SJSA1 (cell line): ENCODE data around the gene RREB1. TPM values are rescaled to one million over a fixed set of nuclear protein-coding genes. Genes with fewer than 3 reads are reported as not detected.

Experiments
- DNase-seq, 2 experiments: peaks; one replicate each; pipeline ENCODE4 v3.0.0-alpha.2; 2015 to 2020; ENCODE audit warnings: low spot score in 2 of 2, low read depth in 1 of 2
- H3K27ac ChIP-seq: fragments of 250-450 bp; sonication (Bioruptor Pico); 2 replicates; pipeline ENCODE4 v1.5.1; 2020; ENCODE audit warnings: mild to moderate bottlenecking, moderate library complexity
- H3K27me3 ChIP-seq: fragments of 250-450 bp; sonication (Bioruptor Pico); replicated peaks from 2 replicates; pipeline ENCODE4 v1.5.1; 2020; ENCODE audit warnings: mild to moderate bottlenecking, moderate library complexity
- H3K36me3 ChIP-seq: fragments of 250-450 bp; sonication (Bioruptor Pico); 2 replicates; pipeline ENCODE4 v1.5.1; 2020; ENCODE audit warnings: mild to moderate bottlenecking
- H3K4me1 ChIP-seq: fragments of 250-450 bp; sonication (Bioruptor Pico); replicated peaks from 2 replicates; pipeline ENCODE4 v1.6.1; 2021; ENCODE audit warnings: mild to moderate bottlenecking
- H3K4me3 ChIP-seq: fragments of 250-450 bp; sonication (Bioruptor Pico); 2 replicates; pipeline ENCODE4 v1.5.1; 2020; ENCODE audit warnings: mild to moderate bottlenecking
- H3K9me3 ChIP-seq: fragments of 250-450 bp; sonication (Bioruptor Pico); replicated peaks from 2 replicates; pipeline ENCODE4 v1.5.1; 2020; ENCODE audit warnings: mild to moderate bottlenecking
- total RNA-seq: library from RNA; depleted of rRNA; stranded (reverse); fragments of >200 nt; shearing (Covaris generic); gene quantifications from 2 replicates; pipeline ENCODE4 v1.2.3, GENCODE V29; 2014

The RREB1 gene
- total RNA-seq, 1 experiment from 2014 or later: 16.9 TPM

DNA sequence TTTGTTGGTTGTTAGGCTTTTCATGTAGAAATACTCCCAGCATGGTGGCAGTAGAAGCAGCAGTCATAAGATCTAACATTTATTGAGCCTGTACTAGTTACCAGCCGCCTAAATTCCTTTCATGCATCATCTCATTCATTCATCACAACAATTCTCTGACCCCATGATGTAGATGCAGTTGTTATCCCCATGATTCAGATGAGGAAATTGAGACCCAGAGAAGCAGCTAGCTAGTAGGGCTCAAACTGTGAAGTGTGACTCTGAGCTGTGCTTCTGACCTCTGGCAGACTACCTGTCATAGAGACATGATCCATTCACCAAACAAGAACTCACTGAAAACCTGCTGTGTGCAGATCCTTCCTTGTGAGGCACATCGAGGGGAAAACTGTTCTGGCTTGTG is 16.9 kb downstream of the RREB1 start:
- no peak overlapping the region for H3K27ac ChIP-seq
- no peak for DNase-seq
- H3K36me3 ChIP-seq: peaks cover 23% of the 10 kb centered on the region
- no peaks in the 10 kb centered on the region for H3K4me1 ChIP-seq
- H3K27me3 ChIP-seq: no peaks in the 10 kb centered on the region
- no peak overlapping the region for H3K4me3 ChIP-seq
- no peaks in the 10 kb centered on the region for H3K9me3 ChIP-seq

DNA sequence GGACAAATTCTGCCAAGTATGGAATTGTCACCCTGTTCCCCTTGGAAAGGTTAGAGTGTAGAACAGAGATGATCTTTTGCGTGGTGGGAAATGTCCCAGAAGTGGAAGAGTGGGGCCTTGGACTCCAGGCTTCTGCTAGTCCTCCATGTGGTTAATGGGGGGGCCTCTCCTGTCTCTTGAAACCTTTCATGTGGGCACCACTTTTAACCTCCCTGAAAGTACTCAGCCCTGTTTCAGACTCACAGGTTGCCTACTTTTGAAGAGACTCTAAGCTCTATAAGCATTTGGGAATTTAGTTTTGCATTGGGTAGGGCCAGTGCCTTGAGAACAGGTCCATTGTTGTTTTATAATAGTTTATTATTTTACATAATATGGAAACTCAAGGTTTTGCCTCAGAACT is 17.5 kb downstream of the RREB1 start:
- no peak overlapping the region for H3K4me3 ChIP-seq
- no peak overlapping the region for H3K27ac ChIP-seq
- H3K4me1 ChIP-seq: no peaks in the 10 kb centered on the region
- no peaks in the 10 kb centered on the region for H3K27me3 ChIP-seq
- DNase-seq: no peak
- H3K36me3 ChIP-seq: peaks cover 23% of the 10 kb centered on the region
- H3K9me3 ChIP-seq: no peaks in the 10 kb centered on the region

DNA sequence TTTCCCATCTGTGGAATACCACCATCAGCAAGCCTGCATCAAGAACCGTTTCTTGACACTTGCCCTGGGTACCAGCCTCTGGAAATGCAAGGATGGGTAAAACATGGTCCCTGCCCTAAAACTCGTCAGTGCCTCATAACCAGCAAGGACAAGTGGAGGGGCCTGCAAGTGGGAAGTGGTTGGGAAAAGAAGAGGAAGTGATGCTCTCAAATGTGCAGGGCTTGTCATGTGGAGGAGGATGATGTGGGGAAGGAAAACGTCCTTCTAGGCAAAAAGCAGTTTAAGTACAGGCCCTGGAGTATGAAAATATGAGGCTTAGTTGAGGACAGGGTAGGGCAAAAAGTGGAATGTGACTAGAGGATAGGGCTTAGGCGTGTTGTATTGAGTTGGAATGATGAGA is 19.0 kb downstream of the RREB1 start:
- no peaks in the 10 kb centered on the region for H3K27me3 ChIP-seq
- no peaks in the 10 kb centered on the region for H3K9me3 ChIP-seq
- H3K4me1 ChIP-seq: no peaks in the 10 kb centered on the region
- DNase-seq: no peak
- H3K4me3 ChIP-seq: no peak overlapping the region
- peaks cover 25% of the 10 kb centered on the region for H3K36me3 ChIP-seq
- no peak overlapping the region for H3K27ac ChIP-seq

DNA sequence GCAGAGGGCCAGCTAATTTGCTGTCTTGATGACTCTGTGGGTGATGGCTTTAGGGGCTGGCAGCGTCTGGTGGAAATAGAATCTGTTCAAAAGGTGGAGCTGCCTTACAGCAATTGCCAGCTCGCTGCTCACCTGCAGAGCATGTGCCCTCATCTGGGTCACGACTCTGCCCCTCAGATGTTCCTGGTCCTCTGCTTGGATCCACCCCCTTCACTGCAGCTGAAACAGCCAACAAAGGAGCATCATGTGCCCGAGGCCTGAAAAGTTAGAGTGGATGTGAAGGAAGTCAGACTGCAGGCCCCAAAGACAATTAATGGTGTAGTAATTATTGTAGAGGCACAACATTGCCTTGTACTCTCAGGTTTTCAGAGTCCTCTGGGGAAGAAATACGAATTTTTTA is 19.9 kb downstream of the RREB1 start:
- H3K4me3 ChIP-seq: no peak overlapping the region
- H3K27me3 ChIP-seq: no peaks in the 10 kb centered on the region
- H3K4me1 ChIP-seq: no peaks in the 10 kb centered on the region
- DNase-seq: no peak
- no peaks in the 10 kb centered on the region for H3K9me3 ChIP-seq
- H3K36me3 ChIP-seq: peaks cover 23% of the 10 kb centered on the region
- H3K27ac ChIP-seq: no peak overlapping the region

DNA sequence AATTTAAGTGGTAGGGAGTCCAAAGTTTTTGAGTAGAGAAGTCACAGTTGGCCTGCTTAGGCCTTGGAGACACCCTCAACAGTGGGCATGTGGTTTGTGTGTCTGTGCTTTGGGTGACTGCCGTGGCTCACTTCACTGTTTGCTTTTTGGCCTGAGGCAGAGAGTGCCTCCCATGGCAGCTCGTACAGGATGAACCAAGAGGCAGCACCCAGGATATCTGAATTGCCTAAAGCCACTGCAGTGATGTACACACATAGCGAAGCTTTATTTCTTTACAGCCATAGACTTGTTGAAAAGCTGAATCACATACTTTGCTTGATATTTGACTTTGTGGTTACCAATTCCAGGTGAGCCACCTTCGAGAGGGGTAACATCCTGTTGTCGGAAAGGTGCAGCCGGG is 21.6 kb downstream of the RREB1 start:
- peaks cover 22% of the 10 kb centered on the region for H3K36me3 ChIP-seq
- H3K4me3 ChIP-seq: no peak overlapping the region
- no peaks in the 10 kb centered on the region for H3K27me3 ChIP-seq
- H3K27ac ChIP-seq: no peak overlapping the region
- no peaks in the 10 kb centered on the region for H3K9me3 ChIP-seq
- DNase-seq: no peak
- H3K4me1 ChIP-seq: no peaks in the 10 kb centered on the region

DNA sequence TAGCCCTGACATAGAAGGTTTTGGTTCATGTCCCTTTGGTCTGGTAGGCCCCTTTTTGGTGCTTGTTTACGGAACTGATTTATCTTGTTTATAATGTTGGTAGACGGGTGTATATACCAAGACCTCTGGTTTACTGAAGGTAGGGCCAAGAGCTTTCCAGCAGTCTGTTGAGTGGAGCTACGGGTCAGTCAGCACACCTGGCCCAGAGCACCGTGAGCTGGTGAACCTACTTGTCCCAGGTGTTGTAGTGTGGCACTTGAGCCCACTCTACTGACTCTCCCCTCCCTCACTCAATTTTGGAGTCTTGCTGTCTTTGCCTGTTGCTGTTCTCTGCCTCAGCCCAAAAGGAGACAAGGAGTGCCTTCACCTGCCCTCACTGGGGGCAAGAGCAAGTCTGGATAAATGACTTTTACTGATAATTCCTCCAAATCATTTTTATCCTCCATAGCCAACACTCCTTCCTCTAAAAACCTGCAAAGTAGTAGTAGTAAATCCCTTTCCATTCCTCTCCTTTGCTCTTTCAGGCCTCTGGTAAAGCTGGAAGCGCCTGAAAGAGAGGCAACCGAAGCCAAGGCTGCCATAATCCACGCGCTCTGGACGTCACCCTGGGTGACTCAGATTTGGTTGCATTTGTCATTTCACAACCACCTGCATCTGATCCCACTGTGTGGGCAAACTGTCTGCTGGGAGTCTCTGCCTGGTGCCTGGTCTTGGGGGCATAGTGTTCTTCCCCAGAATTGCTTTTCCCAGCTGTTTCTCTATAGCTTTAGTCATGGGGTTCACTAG is 22.2 kb downstream of the RREB1 start:
- no peak for DNase-seq
- peaks cover 16% of the 10 kb centered on the region for H3K36me3 ChIP-seq
- no peaks in the 10 kb centered on the region for H3K9me3 ChIP-seq
- H3K27ac ChIP-seq: no peak overlapping the region
- no peaks in the 10 kb centered on the region; the same call in 1 of the 2 replicates for H3K4me1 ChIP-seq
- no peaks in the 10 kb centered on the region for H3K27me3 ChIP-seq
- no peak overlapping the region for H3K4me3 ChIP-seq

DNA sequence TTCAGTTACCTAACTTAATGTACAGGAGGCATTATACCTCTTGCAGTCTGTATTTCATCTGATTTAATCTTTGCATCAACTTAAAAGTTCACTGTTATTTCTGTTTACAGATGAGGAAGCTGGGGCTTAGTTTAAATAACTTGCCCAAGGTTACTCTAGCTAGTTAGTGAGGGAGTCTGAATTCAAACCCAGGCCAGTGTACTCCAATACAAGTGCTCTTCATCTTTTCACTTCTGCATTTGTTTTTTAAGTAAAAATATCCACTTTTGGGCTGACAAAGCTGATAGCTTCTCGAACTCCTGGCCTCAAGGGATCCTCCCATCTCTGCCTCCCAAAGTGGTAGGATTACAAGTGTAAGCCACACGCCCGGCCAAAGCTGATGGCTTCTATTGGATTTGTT is 23.6 kb downstream of the RREB1 start:
- no peak overlapping the region for H3K4me3 ChIP-seq
- H3K27ac ChIP-seq: no peak overlapping the region
- no peaks in the 10 kb centered on the region; the same call in 1 of the 2 replicates for H3K4me1 ChIP-seq
- H3K9me3 ChIP-seq: no peaks in the 10 kb centered on the region
- DNase-seq: no peak
- H3K27me3 ChIP-seq: no peaks in the 10 kb centered on the region
- peaks cover 11% of the 10 kb centered on the region for H3K36me3 ChIP-seq

DNA sequence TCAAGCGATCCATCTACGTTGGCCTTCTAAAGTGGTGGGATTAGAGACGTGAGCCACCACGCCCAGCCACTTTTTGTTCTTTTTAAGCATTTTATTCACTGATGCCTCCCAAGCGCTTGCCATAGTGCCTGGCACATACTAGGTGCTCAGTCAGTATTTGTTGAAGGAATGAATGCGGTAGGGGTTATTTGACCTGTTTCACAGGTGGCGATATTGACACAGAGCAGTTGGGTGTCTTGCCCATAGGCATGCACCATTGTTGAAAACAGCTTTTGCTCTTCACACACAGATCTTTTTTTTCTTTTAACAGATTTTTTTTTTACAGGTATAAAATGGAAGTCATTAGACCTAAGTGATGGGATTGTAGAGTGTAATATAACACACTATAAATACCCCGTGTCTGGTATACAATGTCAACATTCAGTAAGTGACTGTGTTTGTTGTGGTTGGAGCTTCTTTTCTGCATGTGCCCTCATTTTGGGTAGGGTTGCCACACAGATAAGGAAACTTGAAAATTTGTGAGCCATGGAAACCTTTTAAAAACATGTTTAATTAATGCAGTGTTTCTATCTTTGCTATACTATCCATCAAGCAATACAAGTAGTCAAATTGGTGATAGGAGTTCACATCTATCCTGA is 24.8 kb downstream of the RREB1 start:
- Histone ChIP-seq H3K27me3 (no peaks in the 10 kb centered on the region), H3K9me3 (no peaks in the 10 kb centered on the region), H3K4me3 (no peak overlapping the region)

DNA sequence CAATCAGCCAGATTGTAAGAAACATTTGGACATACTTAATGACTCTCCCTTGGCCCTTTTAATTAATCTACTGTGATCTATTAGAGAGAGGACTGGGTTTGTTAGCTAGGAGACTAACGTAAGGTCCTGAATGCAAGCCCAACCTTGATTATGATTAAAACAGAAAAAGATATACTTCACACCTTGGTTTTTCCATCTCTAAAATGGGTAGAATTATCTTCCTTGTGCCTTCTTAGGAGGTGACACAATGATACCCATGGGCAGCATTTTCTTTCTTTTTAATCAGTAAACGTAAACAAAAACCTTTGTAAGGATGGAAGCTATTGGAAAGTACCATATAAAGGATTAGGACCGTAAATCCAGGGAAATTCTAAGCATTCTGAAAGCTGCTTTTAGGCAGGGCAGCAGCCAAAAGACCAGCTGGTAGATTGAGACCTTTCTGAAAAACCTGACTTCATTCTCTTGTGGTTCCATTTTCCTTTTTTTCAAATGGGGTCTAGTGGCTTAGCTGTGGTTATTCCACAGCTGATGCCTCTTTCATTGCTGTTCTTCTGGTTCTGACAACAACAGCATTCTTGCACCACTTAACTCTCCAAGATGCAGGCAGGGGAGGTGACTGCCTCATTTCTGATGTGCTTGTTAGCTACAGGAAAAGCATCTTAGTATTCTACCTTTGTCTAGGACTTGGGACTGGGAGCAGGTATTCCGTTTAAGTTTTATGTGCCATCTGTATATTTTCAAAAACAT is 27.4 kb downstream of the RREB1 start:
- Histone ChIP-seq H3K4me1 (peaks cover 26% of the 10 kb centered on the region), H3K27ac (no peak overlapping the region), H3K36me3 (0 out of 2 replicates have a peak, but pooled peaks cover 6% of the 10 kb centered on the region), H3K9me3 (no peaks in the 10 kb centered on the region), H3K27me3 (no peaks in the 10 kb centered on the region), H3K4me3 (no peak overlapping the region)
- no peak for DNase-seq

More for the DNA sequence above, 24.8 kb downstream of the RREB1 start:
- Histone ChIP-seq H3K27ac (no peak overlapping the region), H3K36me3 (0 out of 2 replicates have a peak, but pooled peaks cover 6% of the 10 kb centered on the region), H3K4me1 (peaks cover 9% of the 10 kb centered on the region)
- no peak for DNase-seq

DNA sequence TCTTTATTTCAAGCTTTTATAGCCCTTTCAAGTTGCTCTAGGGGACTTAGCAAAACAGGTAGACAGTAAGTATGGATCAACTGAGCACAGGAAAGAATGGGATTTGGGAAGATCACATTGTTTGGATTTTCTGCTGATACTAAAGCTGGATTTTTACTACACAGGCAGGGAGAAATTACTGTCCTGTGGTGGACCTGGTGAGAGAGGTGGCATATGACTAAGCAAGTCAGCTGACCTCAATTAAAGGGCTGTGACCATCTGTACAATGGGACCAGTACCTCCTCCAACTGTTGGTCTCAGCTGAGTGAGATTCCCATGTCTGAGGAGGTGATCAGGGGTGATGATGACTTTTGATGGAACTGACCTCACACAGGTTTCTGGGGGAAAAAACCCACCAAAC is 28.0 kb downstream of the RREB1 start:
- Histone ChIP-seq H3K9me3 (no peaks in the 10 kb centered on the region), H3K36me3 (0 out of 2 replicates have a peak, but pooled peaks cover 6% of the 10 kb centered on the region), H3K4me1 (peaks cover 32% of the 10 kb centered on the region), H3K27me3 (no peaks in the 10 kb centered on the region), H3K4me3 (no peak overlapping the region), H3K27ac (no peak overlapping the region)
- no peak for DNase-seq

DNA sequence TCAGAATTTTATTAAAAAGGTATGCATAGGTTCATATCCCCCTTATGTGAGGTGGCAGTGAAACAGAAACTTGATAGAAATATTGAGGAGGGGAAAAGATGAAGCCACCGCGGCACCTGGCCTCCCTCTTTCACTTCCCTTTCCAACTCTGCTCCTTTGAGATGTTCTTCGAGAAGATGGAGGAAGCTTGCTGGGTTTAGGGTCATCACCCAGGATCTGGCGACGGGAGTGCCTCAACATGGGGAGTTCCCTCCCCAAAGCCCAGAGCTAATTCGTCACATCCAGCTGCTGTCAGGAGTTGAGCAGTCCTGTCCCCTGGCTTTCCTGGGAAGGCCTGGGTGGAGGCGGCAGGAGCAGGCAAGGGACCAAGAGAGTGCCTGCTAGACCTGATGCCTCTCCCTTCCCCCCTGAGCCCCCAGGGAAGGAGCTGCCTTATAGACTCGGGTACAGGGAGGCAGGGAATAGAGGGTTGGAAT is 29.1 kb downstream of the RREB1 start:
- Histone ChIP-seq H3K27ac (0 out of 2 replicates have a peak overlapping the region, but pooled peaks have one; percentile 10), H3K9me3 (no peaks in the 10 kb centered on the region), H3K4me3 (no peak overlapping the region), H3K4me1 (peaks cover 40% of the 10 kb centered on the region), H3K27me3 (no peaks in the 10 kb centered on the region), H3K36me3 (0 out of 2 replicates have a peak, but pooled peaks cover 4% of the 10 kb centered on the region)
- no peak for DNase-seq

DNA sequence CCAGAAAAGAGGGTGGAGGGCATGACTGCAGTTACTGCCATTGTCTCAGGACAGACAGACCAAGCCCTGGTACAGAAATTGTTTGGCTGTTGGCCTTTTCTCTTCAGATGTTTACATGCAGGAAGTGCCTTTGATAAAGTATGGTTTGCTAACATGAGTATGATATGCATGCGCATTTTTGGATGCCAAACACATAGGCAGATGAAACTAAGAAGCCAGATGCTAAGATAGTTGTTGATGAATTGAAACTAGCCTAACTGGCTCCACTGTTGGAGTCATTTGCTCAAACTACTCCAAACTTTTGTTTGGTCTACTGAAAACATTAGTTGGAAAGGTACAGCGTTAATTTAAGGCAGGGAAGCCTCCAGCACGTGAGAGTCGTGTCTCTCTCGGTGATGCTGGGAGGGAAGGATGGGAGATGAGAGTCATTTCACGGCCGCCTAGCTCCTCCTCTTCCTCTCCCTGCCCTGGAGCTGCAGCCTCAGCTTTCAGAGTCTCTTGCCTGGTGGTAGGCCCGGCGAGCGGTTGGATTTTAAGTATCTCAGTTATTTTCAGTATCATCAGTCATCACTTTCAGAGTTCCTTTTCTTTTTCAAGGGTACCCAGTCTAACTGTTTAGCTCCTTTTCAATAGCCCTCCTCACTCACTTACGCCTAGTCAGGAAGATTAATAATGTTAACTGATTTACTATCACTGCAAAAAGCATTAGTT is 29.7 kb downstream of the RREB1 start:
- Histone ChIP-seq H3K4me1 (peaks cover 41% of the 10 kb centered on the region), H3K4me3 (no peak overlapping the region), H3K27ac (peak overlapping the region; percentile 10; the same call in 1 of the 2 replicates), H3K27me3 (no peaks in the 10 kb centered on the region), H3K9me3 (no peaks in the 10 kb centered on the region), H3K36me3 (0 out of 2 replicates have a peak, but pooled peaks cover 4% of the 10 kb centered on the region)
- peak; percentile 60 to 67 for DNase-seq

DNA sequence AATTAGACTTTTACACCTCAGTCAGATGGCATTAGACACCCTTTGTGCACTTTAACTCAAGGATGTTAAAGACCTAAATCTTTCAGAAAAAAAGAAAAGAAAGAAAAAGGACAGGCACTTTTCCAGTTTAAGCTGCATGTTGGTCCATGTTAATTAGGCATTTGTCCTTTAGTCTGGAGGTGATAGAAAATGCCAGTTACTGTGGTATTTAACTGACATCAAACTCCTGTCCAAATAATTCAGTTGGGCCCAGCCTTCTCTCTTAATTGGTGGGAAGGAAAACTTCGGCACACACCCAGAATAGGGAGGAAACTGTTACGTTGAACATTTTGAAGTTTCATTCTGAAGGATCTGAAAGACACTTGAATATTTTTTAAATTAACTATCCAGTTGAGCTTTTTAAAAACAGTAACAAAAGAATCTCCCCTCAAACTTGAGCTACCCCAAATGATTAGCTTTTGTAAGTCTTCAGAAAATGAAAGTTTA is 30.3 kb downstream of the RREB1 start:
- Histone ChIP-seq H3K4me3 (no peak overlapping the region), H3K27me3 (no peaks in the 10 kb centered on the region), H3K4me1 (peaks cover 41% of the 10 kb centered on the region), H3K36me3 (0 out of 2 replicates have a peak, but pooled peaks cover under 1% of the 10 kb centered on the region), H3K27ac (peak overlapping the region; percentile 10; the same call in 1 of the 2 replicates), H3K9me3 (no peaks in the 10 kb centered on the region)
- DNase-seq: no peak
